Fibroblast of villous mesenchyme (primary cell): ENCODE measurements around the gene FAM149A. TPM values are rescaled to one million over a fixed set of nuclear protein-coding genes. Genes with fewer than 3 reads are reported as not detected.

Experiments
- DNase-seq: peaks from one replicate; pipeline ENCODE4 v3.0.0-alpha.2; 2010; ENCODE audit warnings: low read depth
- H3K4me3 ChIP-seq: 2 replicates; pipeline ENCODE4 v1.5.1; 2011; ENCODE audit warnings: low read depth, mild to moderate bottlenecking, low read length
- total RNA-seq: library from RNA; depleted of rRNA; stranded (reverse); fragments of >200 nt; gene quantifications from 2 replicates; pipeline ENCODE4 v1.2.3, GENCODE V29; 2012
- TF ChIP-seq, protein P1 (sequence below): IDR thresholded peaks from 2 replicates; pipeline ENCODE4 v1.5.1; 2012; ENCODE audit warnings: low read depth, mild to moderate bottlenecking, low read length; ENCODE audit not compliant: insufficient read depth

Gene FAM149A
- total RNA-seq, 1 donor: 0.43 TPM

DNA sequence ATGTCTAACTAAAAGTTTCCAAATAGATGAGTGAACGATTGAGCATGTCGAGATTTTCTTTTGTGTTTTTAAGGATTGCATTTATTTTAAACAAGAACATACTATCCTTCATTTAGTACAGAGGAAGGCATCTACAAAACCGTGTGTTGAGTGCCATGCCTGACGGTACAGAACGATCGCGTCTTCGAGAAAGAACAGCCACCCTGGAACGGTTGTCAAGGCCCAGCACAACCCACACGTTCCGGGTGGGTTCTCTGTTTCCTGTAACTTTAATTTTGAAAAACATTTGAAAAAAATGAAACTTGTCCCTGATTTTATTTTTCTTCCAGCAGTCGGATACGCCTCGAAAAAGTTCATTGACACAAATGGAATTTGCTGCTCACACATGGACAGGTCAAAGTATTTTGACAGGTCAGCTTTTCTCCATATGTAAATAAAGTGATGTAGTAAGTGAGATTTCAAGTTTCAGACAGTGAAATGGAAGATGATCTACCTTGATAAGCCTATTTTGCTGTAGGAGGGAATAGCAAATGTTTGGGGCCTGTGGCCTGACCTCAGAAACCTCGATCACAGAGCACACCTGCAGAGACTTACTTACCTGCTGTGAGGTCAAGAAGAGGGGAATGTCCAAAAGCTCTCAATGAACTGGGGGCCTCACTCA, 62.5 kb downstream of the FAM149A start:
- TF ChIP-seq, protein P1, sequence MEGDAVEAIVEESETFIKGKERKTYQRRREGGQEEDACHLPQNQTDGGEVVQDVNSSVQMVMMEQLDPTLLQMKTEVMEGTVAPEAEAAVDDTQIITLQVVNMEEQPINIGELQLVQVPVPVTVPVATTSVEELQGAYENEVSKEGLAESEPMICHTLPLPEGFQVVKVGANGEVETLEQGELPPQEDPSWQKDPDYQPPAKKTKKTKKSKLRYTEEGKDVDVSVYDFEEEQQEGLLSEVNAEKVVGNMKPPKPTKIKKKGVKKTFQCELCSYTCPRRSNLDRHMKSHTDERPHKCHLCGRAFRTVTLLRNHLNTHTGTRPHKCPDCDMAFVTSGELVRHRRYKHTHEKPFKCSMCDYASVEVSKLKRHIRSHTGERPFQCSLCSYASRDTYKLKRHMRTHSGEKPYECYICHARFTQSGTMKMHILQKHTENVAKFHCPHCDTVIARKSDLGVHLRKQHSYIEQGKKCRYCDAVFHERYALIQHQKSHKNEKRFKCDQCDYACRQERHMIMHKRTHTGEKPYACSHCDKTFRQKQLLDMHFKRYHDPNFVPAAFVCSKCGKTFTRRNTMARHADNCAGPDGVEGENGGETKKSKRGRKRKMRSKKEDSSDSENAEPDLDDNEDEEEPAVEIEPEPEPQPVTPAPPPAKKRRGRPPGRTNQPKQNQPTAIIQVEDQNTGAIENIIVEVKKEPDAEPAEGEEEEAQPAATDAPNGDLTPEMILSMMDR: no peak
- H3K4me3 ChIP-seq: no peak overlapping the region
- DNase-seq: no peak

GRCh38 chr4:186167605-186168004, 63.1 kb downstream of the FAM149A start:
- TF ChIP-seq, protein P1: no peak
- H3K4me3 ChIP-seq: no peak overlapping the region
- no peak for DNase-seq

DNA sequence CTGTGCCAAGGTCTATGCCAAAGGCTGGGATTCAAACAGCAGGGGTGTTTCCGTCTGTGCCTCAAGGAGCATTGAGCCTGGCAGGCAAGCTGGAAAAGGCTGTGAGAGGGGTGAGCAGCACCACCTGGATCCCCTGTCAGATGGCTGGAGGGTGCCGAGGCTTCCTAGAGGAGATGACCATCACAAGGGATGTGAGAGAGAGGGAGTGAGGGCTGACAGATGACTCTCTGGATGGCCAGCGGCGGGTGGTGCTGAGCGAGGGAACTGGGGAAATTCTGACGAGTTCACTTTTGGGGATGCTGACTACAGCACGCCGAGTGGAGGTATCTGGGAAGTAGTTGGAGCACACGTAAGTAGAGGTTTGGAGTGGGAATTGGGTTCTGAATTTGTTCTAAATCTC, 64.2 kb downstream of the FAM149A start:
- TF ChIP-seq, protein P1: no peak
- no peak overlapping the region for H3K4me3 ChIP-seq
- no peak for DNase-seq

DNA sequence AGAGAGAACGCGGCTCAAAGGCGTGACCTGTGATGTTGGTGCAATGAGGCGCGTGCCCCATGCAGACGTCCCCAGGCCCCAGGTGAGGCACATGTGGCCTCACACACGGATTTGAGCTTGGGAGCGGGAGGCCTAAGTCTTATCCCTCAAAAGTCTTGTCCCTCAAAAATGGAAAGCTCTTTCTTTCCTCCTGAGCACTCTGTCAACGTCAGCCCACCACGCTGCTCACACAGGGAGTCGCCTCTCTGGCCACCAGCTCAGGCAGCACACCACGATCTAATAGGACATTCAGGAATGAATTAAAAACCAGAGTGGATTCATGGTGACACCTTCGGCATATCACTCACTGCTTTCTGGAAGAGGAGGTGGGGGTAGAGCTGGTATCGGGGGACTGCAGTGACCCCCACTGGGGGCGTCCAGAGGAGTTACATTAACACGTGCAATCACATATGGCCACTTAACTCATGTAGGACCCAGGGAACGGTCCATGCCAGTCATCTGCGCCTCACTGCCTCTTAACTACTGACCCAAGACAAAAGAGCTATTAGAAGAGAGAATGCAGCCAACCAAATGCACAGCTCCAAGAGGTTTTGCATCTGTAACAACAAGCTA, 64.9 kb downstream of the FAM149A start:
- H3K4me3 ChIP-seq: no peak overlapping the region
- DNase-seq: no peak
- TF ChIP-seq, protein P1: no peak

GRCh38 chr4:186169945-186170802, 65.7 kb downstream of the FAM149A start:
- H3K4me3 ChIP-seq: no peak overlapping the region
- DNase-seq: no peak
- TF ChIP-seq, protein P1: peak; percentile 9

DNA sequence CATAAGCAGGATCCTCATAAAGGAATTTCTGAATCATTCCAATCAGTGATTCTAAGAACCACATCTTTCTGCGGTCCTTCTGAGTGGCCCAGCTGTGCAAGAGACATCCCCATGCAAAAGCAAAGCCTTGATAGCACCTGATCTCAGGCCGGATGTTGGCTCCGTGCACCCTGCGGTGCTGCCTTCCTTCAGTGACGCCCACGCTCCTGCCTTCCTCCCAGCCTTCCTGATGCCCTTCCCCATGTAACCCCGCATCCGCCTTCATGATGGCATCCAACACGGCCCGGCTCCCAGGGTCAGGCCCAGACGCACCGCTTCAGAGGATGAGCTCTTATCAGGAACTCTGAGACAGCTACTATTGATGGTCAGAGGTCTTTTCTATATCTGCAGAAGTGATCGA, 66.5 kb downstream of the FAM149A start:
- H3K4me3 ChIP-seq: no peak overlapping the region
- no peak for DNase-seq
- TF ChIP-seq, protein P1: no peak
